AG08395 (cell line): ENCODE results near the gene PPP1R1B.
A peak's percentile ranks its signal among the peaks of the same experiment; 100 is the strongest.

ENCODE experiments used
- DNase-seq: peaks from one replicate; pipeline ENCODE4 v3.0.0; 2012; ENCODE audit warnings: mixed read lengths, low spot score

Gene PPP1R1B

DNA sequence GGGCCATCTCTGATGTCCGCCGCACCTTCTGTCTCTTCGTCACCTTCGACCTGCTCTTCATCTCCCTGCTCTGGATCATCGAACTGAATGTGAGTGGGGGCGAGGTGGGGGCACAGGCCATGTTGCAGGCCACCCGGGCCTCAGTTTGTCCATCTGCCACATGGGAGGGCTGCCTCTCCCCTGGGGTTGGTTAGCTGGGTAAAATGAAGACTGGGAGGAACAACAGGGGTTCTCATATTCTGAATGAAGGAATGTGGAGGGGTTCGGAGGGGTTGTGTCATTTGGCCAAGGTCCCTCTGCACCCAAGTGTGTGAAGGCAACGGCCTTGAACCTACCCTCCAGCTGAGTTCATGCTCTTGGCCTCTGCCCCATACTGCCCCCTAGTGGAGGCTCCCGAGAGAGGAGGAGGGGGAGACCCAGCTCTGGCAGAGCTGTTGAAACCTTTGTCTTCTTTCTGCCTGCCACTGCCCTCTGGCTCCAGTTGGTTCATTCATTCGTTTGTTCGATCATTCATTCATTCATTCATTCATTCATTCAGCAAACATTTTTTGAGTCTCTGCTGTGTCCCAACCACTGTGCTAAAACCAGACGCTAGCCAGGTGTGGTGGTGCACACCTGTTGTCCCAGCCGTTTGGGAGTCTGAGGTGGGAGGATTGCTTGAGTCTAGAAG, 27.0 kb downstream of the PPP1R1B start:
- DNase-seq = peak; percentile 83

DNA sequence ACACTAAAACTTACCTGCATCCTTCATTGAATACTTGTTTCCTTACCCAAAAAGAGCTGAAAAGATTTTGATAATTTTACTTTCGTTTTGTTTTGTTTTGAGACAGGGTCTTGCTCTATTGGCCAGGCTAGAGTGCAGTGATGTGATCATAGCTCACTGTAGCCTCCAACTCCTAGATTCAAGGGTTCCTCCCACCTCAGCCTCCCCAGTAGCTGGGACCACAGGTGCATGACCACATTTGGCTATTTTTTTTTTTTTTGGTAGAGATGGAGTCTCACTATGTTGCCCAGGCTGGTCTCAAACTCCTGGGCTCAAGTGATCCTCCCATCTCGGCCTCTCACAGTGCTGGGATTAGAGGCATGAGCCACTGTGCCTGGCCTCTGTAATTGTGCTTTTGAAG, 28.4 kb downstream of the PPP1R1B start:
- no peak for DNase-seq

DNA sequence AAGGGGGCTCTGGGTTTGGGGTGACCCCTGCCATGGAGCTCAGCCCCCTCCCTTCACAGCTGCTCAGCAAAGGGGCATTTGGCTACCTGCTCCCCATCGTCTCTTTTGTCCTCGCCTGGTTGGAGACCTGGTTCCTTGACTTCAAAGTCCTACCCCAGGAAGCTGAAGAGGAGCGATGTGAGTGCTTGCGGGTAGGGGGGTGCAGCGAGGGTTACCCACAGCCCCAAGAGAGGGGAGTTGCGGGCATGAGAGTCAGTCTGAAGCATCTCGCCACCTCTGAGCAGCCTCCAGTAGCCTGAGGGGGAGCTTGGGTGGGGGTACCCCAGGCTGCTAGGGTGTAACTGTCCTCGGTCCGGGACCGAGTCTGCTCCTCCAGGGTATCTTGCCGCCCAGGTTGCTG, 31.6 kb downstream of the PPP1R1B start:
- no peak for DNase-seq

DNA sequence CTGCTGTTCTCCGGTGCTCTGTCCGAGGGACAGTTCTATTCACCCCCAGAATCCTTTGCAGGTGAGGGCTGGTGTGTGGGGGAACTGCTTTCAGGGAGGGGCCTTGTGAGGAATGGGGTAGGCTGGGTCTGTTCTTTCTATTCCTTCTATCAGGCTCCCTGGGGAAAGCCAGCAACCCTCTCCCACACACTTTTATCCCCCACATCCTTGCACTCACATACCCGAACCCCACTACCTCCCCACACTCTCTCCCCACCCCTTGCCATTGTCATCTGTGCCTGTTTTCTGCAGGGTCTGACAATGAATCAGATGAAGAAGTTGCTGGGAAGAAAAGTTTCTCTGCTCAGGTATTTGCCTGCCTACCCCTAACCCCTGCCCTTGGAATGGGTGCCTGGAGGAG, 32.0 kb downstream of the PPP1R1B start:
- DNase-seq = no peak

DNA sequence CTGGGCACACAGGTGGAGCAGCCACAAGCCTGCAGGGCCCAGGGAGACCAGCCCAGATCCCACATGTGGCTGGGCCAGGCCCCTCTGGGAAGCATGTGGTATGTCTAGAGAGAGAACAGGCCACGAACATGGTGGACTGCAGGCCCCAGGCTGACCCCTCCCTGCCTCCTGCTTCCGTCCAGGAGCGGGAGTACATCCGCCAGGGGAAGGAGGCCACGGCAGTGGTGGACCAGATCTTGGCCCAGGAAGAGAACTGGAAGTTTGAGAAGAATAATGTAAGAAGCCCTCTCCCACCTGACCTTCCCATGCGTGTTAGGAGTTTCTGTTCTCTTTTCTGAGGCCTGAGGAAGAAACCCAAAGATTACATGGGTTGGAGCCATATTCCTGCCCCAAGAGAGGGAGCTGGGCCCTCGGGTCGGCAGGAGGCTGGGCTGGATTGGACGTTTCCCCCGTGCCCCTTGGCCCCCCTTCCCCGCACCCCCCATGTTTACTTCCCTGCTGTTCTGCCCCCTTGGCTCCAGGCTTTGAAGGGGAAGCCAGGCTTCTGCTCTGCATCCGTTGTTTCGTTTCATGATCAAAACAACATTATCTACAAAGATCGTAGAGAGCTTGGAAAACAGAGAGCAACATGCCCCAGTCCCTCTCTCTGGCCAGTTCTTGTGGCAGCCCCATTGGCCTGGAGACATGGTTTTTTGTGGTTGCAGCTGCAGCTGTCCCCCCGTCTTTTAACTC, 32.7 kb downstream of the PPP1R1B start:
- no peak for DNase-seq

DNA sequence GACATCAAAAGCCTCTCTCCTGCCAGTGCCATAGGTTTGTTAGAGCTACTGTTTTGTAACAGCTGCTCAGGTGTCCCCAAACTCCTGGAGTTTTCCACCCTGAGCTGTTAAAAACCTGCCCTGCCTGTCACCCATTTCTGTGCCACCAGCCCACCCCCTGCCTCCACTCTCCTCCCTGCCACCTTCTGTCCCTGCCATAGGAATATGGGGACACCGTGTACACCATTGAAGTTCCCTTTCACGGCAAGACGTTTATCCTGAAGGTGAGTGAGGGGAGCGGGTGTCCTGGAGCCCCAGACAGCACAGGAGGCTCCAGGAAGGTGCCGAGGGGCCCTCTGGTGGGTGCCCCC, 33.2 kb downstream of the PPP1R1B start:
- no peak for DNase-seq

DNA sequence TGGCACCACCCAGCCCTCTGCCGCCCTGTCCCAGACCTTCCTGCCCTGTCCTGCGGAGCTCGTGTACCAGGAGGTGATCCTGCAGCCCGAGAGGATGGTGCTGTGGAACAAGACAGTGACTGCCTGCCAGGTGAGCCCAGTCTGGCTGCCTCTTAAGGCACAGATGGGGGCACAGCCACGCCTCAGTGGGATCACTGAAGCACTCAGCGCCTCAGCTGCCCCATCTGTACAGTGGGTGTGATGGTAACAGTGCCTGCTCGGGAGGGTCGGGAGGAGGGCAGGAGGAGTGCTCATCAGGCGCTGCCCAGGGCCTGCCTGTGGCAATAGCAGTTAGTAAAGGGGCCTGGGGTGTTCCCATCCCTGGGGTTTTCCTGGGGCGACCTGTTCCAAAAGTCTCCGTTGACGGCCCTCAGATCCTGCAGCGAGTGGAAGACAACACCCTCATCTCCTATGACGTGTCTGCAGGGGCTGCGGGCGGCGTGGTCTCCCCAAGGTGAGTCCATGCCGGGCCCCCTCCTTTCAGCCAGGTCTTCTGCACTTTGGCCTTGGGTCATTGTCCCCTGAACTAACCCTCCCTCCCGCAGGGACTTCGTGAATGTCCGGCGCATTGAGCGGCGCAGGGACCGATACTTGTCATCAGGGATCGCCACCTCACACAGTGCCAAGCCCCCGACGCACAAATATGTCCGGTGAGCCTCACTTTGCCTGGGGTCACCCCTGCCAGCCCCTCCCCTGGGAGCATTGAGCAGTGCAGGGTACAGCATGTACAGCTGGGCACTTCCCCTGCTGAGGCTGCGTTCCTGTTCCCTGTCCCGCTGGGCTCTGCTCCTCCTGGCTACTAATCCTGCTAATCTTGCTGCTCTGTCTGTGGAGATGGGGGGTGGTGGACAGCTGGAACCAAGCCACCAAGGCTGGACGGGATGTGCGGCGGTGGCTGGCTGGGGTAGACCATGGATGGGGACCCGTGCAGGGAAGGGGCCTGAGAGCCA, 33.9 kb downstream of the PPP1R1B start:
- no peak for DNase-seq

DNA sequence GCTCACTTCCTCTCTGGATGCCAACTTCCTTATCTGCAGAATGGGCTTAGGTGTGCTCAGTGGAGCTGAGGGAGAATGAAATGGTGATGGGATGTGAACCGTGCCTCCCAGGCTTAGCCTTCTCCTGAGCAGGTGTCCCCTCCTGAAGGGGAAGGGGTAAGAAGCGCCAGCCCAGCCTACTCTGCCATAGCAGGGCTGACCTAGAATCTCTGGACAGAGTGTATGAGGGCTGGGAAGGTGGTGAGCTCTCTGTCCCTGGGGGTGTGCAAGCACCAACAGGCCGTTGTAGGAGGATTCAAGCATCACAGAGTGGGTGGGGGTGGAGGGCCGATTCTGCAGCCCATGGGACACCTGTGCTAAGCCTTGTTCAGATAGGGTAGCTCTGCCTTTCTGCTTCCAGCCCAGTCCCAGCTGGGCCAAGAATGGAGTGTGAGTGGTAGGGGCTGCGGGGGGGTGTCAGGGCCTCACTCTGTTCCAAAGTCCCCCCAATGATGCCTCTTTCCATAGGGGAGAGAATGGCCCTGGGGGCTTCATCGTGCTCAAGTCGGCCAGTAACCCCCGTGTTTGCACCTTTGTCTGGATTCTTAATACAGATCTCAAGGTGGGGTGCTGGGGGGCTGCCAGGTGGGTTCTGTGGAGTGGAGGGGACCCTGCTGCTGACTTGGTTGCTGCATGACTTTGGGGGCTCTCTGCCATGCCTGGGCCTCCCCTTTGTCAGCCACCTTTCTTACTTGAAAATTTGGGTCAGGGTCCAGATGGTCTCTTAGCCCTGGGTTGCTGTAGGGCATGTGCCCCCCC, 35.2 kb downstream of the PPP1R1B start:
- no peak for DNase-seq

DNA sequence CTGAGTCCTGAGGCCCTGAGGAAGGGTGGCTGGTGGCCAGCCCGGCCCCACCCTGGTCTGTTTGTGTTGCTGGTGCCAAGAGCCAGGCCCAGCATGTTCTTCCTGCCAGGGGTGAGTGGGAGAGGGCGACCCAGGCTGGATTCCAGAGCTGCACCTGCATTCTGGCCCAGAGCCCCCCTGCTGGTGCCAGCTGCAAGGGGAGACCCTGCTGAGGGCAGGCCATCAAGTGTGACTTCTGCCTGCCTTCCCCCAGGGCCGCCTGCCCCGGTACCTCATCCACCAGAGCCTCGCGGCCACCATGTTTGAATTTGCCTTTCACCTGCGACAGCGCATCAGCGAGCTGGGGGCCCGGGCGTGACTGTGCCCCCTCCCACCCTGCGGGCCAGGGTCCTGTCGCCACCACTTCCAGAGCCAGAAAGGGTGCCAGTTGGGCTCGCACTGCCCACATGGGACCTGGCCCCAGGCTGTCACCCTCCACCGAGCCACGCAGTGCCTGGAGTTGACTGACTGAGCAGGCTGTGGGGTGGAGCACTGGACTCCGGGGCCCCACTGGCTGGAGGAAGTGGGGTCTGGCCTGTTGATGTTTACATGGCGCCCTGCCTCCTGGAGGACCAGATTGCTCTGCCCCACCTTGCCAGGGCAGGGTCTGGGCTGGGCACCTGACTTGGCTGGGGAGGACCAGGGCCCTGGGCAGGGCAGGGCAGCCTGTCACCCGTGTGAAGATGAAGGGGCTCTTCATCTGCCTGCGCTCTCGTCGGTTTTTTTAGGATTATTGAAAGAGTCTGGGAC, 36.0 kb downstream of the PPP1R1B start:
- no peak for DNase-seq

DNA sequence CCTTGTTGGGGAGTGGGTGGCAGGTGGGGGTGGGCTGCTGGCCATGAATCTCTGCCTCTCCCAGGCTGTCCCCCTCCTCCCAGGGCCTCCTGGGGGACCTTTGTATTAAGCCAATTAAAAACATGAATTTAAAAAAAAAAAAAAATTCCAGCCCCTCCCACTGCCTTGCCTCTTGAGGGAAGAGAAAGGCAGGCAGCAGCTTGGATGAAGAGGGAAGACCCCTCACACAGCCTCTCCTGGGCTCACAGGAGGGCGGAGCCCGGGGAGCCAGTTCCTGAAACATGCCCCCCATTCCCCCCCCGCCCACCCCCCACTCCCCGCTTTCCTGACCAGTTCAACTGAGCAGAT, 36.6 kb downstream of the PPP1R1B start:
- DNase-seq = no peak

DNA sequence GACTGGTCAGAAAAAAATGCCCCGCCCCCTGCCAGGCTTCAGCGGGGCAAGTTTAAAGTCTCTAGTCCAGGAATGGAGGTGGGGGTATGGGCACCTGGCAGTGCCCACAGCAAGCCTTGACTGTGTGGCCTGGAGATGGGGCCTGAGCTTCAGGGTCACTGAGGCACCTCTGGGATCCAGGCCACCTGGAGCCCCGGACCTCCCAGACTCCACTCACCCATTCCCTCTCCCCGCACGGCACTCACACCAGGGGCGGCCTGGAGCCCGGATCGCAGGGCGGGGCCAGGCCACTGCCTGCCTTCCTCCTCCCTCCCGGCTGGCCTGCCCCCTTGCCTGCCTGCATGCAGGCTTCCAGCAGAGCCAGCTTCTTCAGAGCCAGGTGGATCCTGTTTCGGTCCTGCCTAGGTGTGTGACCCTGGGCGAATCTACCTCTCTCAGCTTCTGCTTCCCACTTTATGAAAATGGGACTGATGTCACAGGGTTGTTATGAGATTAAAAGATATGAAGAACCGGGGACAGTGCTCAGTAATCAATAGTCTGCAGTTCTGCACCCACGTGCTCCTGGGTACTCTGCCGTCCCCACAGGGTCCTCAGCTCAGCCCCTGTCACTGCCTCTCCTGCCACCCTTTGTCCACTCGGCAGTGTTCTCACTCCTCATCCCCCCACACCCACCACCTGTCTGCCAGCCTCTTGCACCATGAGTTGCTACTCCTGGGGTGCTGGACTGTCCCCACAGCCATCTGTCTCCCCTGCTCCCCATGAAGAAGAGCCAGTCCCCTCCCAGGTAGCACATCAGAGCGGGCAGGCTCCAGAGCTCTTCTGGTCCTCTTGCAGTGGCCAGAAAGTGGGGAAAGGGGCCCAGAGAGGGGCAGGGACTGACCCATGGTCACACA, 37.2 kb downstream of the PPP1R1B start:
- peak; percentile 49 for DNase-seq

DNA sequence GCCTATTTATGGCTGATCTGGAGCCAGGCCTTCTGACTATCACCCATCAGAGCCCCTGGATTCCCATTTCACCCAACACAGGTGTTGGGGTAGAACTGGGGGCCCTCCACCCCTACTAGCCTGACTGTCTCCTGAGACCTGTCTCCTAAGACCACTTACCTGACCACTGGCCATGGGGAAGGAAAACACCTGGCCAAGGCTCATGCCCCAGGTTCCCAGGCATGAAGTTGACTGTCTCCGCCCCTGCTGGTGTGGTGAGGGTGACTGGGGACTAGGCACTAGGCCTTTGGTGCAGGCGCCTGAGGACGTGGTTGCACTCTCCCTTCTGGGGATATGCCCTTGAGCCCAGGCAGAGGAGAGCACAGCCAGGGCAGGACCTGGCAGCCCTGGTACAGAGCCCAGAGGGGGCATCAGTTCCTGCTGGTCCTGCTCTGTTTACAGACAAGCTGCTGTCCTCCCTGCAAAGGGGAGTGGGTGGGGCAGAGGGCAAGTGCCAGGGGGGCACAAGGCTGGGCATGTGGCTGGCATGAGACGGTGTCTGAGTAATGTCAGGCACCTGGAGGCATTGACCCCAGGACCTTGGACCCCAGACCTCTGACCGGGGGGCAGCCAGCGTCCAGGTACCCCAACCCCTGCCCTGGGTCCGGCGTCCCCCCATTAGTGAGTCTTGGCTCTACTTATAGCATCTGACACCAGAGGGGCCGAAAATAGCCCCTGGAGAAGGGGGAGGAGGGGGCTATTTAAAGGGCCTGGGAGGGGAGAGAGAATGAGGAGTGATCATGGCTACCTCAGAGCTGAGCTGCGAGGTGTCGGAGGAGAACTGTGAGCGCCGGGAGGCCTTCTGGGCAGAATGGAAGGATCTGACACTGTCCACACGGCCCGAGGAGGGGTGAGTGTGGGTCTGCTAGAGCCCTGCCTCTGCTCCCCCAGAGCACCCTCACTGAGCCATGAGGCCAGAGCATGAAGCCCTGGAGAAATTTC, 38.1 kb downstream of the PPP1R1B start, which contains the start of gene TCAP:
TSS of gene TCAP (plus strand) at position 769 of the 981 bp plus-strand sequence. CDS start at position 780, 11 bp downstream.
- DNase-seq = no peak

DNA sequence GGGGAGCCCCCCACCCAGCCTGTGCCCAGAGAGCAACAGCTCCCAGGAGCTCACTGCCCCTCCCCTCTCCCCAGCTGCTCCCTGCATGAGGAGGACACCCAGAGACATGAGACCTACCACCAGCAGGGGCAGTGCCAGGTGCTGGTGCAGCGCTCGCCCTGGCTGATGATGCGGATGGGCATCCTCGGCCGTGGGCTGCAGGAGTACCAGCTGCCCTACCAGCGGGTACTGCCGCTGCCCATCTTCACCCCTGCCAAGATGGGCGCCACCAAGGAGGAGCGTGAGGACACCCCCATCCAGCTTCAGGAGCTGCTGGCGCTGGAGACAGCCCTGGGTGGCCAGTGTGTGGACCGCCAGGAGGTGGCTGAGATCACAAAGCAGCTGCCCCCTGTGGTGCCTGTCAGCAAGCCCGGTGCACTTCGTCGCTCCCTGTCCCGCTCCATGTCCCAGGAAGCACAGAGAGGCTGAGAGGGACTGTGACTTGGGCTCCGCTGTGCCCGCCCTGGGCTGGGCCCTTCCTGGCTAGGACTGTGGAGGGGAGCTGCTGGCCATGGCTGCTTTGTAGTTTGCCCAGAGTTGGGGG, 39.0 kb downstream of the PPP1R1B start:
- no peak for DNase-seq

DNA sequence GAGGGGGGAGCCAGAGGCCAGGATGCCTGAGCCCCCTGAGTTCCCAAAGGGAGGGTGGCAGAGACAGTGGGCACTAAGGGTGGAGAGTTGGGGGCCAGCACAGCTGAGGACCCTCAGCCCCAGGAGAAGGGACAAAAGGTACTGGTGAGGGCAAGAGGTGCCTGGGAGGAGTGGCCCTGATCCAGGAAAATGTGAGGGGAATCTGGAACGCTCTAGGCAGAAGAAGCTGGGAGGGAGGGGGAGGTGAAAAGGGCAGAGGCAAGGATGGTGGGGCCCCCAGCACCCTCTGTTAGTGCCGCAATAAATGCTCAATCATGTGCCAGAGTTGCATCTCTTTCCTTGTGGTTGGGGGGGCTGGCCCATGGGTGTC, 39.5 kb downstream of the PPP1R1B start:
- DNase-seq = no peak

DNA sequence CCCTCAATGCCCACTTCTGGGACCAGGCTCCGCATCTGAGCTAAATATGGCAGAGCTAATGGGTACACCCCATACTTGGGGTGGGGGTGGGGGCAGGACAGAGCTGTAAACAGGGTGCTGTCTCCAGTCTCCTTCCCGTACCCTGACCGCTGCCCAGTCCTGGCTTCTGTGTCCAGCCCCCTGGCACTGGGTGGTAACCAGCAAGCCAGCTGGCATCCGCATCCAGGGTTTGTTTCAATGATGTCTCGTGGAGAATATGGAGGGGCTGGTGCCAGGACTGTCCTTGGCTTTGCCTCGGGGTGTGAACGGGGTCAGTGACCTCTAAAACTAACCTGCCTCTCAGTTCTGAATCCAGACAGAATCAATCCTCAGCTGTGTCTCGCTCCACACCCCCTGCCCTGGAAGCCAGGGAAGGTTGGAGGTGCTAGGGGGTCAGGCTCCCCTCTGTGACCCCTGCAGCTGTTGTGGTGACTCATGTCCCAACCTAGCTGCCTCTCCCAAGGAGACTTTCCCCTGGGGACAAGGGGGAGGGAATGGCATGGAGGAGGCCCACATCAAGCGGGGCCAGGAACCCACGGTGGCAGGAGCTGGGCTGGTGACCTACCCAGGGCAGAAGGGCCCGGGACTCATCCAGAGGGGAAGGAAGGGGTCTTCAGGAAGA, 40.0 kb downstream of the PPP1R1B start:
- no peak for DNase-seq

DNA sequence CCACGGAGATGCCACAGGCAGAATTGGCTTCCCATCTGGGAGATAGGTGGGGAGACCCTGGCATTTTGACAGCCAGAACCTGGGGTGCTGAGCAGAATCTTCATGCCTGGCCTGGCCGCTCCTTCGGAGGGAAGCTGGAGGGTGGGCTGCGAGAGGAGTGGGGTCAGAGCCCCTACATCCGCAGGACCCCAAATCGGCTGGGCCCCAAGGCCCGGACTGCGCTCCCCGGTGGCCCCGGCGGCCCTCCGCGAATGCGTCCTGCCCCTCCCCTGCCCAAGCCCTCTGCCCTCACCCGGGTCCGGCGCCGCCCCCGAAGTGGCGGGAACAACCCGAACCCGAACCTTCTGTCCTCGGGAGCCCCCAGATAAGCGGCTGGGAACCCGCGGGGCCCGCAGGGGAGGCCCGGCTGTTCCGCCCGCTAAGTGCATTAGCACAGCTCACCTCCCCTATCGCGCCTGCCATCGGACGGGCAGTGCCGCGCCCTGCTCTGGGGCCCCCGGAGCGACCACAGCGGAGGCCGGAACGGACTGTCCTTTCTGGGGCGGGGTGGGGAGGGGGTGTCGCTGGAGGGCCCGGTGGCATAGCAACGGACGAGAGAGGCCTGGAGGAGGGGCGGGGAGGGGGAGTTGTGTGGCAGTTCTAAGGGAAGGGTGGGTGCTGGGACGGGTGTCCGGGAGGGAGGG, 40.7 kb downstream of the PPP1R1B start:
- no peak for DNase-seq
